ENCODE data around the gene ADAMTS3. TPM values are rescaled to one million over a fixed set of nuclear protein-coding genes. Genes with fewer than 3 reads are reported as not detected.

The ADAMTS3 gene
- polyA plus RNA-seq, 5 donors, result 4.8 to 9.2 (median 8.7) TPM

GRCh38 chr4:72351521-72351920 is 217.5 kb downstream of the ADAMTS3 start:
- no peak for DNase-seq

GRCh38 chr4:72348701-72349100 is 220.3 kb downstream of the ADAMTS3 start:
- DNase-seq, result no peak

GRCh38 chr4:72344418-72344817 is 224.6 kb downstream of the ADAMTS3 start:
- no peak for DNase-seq

DNA sequence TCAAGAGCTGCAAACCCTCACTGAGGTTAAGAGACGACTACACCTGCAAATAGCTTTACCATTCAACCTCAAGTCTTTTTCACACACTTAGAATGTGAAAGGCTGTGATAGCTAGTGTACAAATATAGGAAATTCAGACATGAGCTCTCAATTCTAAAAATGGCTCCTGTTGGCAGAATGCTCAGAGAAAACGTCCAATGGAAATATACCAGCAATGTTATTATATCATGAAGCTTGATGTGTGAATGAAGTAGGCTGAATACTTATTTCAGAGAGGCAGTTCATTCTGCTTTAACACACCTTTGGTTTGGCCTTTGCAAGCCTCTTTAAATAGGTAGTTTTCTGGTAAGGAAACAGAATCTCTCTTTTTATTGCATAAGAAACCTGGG is 227.6 kb downstream of the ADAMTS3 start:
- DNase-seq, result no peak

DNA sequence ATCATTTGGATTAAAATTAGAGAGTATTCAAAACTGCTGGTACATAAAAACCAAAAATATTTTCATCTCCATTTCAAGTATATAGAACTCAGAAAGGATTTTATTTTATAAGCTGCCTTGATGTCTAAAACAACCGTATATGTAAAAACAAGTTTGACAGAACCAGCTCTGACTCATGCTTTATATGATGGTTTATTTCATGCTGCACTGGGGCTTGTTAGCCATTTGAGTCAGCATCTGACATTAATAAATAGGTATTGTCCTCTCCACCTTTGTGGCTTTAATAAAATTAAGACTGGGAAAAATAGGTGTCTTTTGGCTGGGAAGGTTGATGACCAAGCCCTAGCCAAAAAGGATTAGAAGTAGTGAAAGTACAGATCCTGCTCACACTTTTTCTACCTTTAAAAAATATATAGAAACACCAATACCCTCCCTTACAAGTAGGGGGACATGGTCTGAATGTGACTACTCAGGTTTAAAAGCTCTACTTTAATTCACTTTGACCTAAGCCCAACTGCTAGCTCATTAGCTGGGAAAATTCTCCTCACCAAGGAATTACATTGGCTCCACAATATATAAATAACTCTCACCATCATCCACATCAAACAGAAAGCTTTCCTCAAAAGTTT is 228.1 kb downstream of the ADAMTS3 start:
- DNase-seq, result no peak

DNA sequence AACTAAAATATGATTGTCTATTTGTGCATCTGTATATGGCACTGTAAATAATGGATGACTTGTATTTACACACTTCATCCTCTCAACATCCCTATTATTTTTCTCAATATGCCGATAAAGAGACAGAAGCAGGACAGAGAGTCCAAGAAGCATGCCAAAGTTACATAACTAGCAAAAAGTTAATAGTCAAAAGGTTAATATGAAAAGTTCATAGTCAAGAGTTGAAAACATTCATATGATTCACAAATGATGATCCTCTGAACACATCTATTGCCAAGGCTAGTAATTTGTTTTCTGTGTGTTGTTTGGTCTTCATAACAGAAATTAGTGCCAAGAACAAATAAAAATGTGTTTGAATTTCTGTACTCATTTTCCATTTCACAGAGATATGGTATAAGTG is 231.0 kb downstream of the ADAMTS3 start:
- no peak for DNase-seq

DNA sequence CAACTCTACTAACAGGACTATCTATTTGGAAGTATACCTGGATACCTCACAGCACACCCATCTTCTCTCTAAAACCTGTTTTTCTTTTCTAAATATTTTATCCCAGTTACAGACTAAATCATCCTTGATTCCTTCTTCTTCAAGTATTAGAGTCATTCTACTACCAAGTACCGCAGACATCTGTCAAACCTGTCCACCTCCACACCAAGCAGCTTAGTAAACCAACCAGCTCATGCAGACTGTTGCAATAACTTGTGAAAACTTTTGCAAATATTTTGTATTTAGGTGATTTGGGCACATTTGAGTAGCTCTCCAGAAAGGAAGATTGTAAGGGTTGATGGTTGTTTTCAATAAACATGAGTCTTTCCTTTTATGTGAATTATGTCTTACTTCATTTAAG is 238.6 kb downstream of the ADAMTS3 start:
- DNase-seq, result no peak

- DNase-seq, result no peak
Measured at GRCh38 chr4:72326692-72327632, 242.1 kb downstream of the ADAMTS3 start.

DNA sequence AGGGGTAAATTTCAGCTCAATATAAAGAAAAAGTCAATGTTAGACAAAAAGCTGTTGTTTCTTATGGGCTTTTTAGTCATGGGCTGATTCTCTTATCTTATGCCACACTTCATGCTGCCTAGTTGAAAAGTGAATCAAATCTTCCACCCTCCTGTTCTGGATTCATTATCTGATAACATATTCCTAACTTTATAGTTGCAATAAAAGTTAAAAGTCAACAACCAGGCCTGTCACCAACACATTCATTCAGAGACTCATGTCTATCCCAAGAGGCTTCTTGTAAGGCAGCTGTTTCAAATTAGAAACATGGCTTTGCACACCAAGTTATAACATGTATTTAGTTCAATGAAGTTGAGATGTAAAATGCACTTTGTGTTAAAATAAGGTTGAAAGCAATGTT is 243.8 kb downstream of the ADAMTS3 start:
- DNase-seq, result no peak

DNA sequence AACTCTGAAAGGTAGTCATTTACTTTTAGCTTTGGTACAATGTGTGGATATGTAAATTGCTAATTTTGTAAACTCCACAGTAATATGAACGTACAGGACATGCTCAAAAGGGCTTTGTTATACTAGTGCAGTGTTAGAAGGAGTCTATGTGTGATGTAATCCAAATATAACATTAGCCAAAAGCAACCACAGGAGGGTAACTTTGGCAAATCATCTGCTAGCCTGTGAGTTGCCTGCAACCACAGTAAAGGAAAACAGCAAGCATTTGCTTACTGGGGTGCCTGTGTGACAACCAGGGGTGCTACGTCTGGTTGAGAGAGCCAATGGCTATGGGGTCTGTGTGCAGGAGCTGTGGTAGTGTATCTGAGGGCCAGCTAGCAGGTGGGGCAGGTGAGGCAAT is 245.8 kb downstream of the ADAMTS3 start:
- DNase-seq, result no peak

- no peak for DNase-seq
Measured at GRCh38 chr4:72320223-72320948, 248.6 kb downstream of the ADAMTS3 start.

- DNase-seq, result no peak
Measured at GRCh38 chr4:72319601-72320021, 249.4 kb downstream of the ADAMTS3 start.

- no peak for DNase-seq
Measured at GRCh38 chr4:72318421-72319170, 250.4 kb downstream of the ADAMTS3 start.

DNA sequence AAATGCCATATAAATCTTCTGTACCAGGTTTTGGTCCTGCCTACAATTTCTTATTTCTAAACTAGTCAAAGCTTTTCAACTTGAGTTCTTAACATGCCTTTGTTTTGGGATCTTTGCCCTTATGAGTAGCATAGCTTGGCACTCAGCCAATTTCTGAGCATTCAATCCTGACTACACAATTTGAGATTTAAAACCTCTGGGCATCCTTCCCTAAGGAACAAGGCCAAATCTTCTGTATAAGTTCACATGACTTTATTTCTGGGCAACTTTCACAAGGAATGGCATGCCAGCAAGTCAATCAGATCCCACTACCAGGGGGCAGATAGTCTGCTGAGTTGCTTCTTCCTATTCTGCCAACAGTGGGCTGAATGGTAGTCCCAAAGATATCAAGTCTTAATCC is 254.2 kb downstream of the ADAMTS3 start:
- DNase-seq, result peak; percentile 59 to 67

GRCh38 chr4:72313121-72313520 is 255.9 kb downstream of the ADAMTS3 start:
- no peak for DNase-seq

GRCh38 chr4:72312032-72312650 is 256.9 kb downstream of the ADAMTS3 start:
- DNase-seq, result peak; percentile 74 to 76

DNA sequence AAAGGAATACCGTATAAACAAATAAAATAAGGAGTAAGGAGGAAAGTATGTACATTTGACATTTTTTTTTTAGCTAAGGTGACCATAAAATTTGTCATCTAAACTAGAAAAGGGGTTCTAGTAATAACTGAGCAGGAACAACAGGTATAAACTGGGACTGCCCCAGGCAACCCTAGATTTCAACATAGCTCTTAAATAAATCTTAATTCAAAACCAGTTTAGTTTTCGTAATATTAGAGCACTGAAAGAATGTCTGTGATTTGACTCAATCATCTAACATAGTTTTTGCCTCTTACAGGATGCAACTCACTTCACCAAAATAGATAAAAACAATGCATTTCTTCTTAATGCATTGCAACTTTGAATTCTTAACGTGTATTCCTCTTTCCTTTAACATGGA is 257.7 kb downstream of the ADAMTS3 start:
- no peak for DNase-seq

GRCh38 chr4:72305620-72306019 is 263.4 kb downstream of the ADAMTS3 start:
- no peak for DNase-seq

DNA sequence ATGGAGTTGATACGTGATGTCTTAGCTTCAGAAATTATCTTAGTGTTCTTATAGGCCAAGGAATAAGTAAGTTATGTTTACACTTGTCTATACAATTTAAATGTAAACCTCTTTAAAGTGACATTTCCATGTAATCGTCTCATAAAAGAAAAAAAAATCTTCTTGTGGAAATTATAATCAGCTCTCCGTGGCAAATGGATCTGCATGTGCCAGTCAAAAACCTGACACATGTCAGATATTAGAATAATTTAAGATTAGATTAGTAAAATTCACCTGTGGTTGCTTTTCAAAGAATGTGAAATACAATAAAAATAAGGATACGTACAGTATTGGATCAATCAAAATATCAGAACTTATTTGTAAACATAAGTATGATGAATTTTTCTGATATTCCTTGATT is 263.9 kb downstream of the ADAMTS3 start:
- DNase-seq, result no peak

DNA sequence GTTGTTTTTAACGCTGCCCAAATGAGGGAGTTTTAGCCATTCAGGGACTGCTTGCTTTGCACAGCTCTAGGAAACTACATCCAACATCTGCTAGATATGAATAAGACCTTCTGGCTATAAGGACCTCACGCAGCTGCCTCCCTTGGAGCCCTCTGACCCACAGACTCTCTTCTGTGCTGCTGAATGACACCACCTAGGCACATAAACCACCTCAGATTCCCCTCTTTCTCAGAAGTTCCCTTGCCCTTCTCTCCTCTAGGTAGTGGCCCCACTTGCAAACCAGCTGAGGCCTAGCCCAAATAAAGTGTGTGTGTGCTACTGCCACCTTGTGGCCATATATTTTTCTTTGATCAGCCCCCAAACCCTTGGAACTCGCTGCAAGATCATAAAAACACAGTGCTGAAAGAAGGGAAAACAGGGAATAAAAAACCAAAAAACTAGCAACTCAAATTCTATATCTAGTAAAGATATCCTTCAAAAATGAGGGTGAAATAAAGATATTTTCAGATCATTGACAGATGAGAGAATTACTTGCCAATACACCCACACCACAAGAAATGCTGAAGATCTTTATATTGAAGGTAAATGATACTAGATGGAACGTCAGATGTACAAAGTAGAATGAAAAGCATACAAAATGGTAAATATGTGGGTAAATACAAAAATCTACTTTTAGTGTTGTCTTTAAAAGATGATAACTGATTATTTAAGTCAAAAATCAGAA is 265.9 kb downstream of the ADAMTS3 start:
- DNase-seq, result peak in 1 of 2 donors; percentile 21

GRCh38 chr4:72301759-72302158 is 267.3 kb downstream of the ADAMTS3 start:
- DNase-seq, result no peak

Data from right lung (tissue), 5 donors.